ENCODE measurements around the gene MMS22L. TPM values are rescaled to one million over a fixed set of nuclear protein-coding genes. Genes with fewer than 3 reads are reported as not detected.

The MMS22L gene
- total RNA-seq, 1 donor from 2014 or later, result 37.5 TPM

DNA sequence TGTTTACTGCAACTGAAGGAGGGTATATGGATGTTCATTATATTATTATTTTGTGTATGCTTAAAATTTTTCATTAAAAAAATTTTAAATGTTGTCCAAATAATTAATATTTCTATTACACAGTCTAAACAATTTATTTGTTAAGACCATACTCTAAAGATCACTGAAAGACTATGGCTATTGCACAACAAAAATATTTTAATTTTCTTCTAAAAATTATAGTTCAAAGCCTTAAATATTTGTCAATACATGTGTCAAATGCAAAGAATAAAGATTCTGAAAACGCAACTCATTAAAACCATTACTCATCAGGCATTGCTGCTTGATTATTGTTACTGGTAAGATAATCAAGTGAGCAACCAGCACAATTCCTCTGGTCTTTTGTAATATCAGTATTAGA lies 2.2 kb downstream of the MMS22L start:
- TF ChIP-seq, protein P1, sequence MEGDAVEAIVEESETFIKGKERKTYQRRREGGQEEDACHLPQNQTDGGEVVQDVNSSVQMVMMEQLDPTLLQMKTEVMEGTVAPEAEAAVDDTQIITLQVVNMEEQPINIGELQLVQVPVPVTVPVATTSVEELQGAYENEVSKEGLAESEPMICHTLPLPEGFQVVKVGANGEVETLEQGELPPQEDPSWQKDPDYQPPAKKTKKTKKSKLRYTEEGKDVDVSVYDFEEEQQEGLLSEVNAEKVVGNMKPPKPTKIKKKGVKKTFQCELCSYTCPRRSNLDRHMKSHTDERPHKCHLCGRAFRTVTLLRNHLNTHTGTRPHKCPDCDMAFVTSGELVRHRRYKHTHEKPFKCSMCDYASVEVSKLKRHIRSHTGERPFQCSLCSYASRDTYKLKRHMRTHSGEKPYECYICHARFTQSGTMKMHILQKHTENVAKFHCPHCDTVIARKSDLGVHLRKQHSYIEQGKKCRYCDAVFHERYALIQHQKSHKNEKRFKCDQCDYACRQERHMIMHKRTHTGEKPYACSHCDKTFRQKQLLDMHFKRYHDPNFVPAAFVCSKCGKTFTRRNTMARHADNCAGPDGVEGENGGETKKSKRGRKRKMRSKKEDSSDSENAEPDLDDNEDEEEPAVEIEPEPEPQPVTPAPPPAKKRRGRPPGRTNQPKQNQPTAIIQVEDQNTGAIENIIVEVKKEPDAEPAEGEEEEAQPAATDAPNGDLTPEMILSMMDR (conservative IDR thresholded peaks at IDR 0.05), result no peak
- Mint-ChIP-seq H3K4me3 (peak overlapping the region; percentile 97), H3K27me3 (ENCODE audit: low read depth) (no peaks in the 10 kb centered on the region), H3K36me3 (ENCODE audit: low read depth) (peaks cover 14% of the 10 kb centered on the region), H3K27ac (ENCODE audit: unreplicated experiment) (no peak overlapping the region), H3K9me3 (no peaks in the 10 kb centered on the region), H3K4me1 (peaks cover 44% of the 10 kb centered on the region)
- DNase-seq (ENCODE audit: low read depth, low spot score), result no peak

DNA sequence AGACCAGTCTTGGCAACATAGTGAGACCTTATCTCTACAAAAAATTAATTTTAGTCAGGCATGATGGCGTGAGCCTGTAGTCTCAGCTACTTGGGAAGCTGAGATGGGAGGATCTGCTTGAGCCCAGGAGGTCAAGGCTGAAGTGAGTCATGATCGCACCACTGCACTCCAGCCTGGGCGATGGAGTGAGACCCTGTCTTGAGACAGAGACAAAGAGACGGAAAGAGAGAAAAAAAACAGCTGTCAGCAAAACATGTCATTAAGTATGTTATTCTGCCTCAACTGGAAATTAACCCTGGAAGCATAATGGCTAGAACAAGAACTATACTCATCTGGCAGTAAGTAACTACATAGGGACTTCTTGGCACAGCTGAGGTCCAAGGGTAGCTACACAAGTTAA lies 7.2 kb downstream of the MMS22L start:
- no peak for DNase-seq (ENCODE audit: low read depth, low spot score)
- Mint-ChIP-seq H3K4me1 (peaks cover 16% of the 10 kb centered on the region), H3K9me3 (no peaks in the 10 kb centered on the region), H3K27ac (ENCODE audit: unreplicated experiment) (no peak overlapping the region), H3K27me3 (ENCODE audit: low read depth) (no peaks in the 10 kb centered on the region), H3K36me3 (ENCODE audit: low read depth) (peaks cover 27% of the 10 kb centered on the region), H3K4me3 (peak overlapping the region; percentile 55)
- TF ChIP-seq, protein P1 (conservative IDR thresholded peaks at IDR 0.05), result no peak

DNA sequence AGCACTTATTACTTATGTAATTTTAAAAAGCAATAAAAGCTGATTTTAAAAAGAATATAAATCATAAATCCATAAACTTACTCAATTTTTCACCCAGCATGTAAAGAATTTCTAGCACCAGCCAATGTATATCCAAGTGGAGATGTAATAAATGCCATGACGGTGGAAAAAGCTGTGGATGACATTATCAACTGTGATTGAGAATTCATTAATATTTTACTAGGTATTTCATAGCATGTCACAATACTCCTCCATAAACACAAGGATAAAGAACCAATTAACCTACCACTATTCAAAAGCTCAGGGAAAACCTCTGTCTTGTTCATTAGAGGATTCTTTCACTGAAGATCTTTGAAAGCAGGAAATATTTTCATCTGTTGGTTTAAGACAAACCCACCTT lies 13.2 kb downstream of the MMS22L start:
- H3K27ac Mint-ChIP-seq (ENCODE audit: unreplicated experiment), result no peak overlapping the region
- no peak for DNase-seq (ENCODE audit: low read depth, low spot score)
- no peak overlapping the region for H3K4me3 Mint-ChIP-seq
- peaks cover 33% of the 10 kb centered on the region for H3K36me3 Mint-ChIP-seq (ENCODE audit: low read depth)
- TF ChIP-seq, protein P1 (conservative IDR thresholded peaks at IDR 0.05), result no peak
- H3K27me3 Mint-ChIP-seq (ENCODE audit: low read depth), result no peaks in the 10 kb centered on the region
- H3K4me1 Mint-ChIP-seq, result no peaks in the 10 kb centered on the region
- H3K9me3 Mint-ChIP-seq, result peaks cover 13% of the 10 kb centered on the region

DNA sequence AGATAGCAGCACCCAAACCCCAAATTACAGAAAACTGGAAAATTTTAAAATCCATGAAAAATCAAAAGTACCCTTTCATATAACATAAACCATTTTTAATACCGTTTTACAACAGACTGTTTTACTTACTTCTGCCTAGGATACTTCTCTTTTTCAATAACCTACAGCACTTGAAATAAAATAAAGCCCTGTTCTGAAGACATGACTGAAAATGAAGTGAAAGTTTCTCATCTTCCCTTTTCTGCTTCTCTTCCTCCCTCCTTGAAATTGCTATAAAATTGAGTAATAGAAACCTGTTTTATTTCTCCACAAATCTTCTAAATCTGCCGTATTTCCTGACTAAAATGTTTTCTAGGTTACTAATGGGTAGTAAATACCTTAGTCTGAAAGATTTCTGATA lies 20.3 kb downstream of the MMS22L start:
- Mint-ChIP-seq H3K27ac (ENCODE audit: unreplicated experiment) (no peak overlapping the region), H3K36me3 (ENCODE audit: low read depth) (peaks cover 37% of the 10 kb centered on the region), H3K9me3 (peaks cover 13% of the 10 kb centered on the region), H3K27me3 (ENCODE audit: low read depth) (no peaks in the 10 kb centered on the region), H3K4me3 (no peak overlapping the region), H3K4me1 (no peaks in the 10 kb centered on the region)
- TF ChIP-seq, protein P1 (conservative IDR thresholded peaks at IDR 0.05), result no peak
- DNase-seq (ENCODE audit: low read depth, low spot score), result no peak

DNA sequence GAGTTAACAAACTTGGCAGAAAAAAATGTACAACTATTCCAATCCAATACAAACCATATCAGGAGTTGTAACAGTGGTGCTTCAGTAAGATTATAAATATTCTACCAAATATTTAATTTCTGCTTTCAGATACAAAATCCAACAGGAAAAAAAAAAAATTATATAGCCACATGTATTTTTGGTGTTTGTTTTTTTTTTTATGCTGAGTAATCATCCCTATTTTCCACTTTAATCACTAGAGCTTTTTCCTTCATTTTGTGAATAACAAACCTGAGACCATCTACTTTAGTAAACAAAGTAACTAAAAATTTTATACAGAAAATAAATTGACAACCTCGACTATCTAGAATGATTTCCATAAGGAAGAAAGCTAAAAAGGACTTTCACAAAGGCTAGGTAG lies 36.2 kb downstream of the MMS22L start:
- Mint-ChIP-seq H3K4me1 (peaks cover 5% of the 10 kb centered on the region), H3K4me3 (no peak overlapping the region), H3K9me3 (peaks cover 14% of the 10 kb centered on the region), H3K27me3 (ENCODE audit: low read depth) (no peaks in the 10 kb centered on the region), H3K27ac (ENCODE audit: unreplicated experiment) (no peak overlapping the region), H3K36me3 (ENCODE audit: low read depth) (peaks cover 36% of the 10 kb centered on the region)
- TF ChIP-seq, protein P1 (conservative IDR thresholded peaks at IDR 0.05), result no peak
- no peak for DNase-seq (ENCODE audit: low read depth, low spot score)

DNA sequence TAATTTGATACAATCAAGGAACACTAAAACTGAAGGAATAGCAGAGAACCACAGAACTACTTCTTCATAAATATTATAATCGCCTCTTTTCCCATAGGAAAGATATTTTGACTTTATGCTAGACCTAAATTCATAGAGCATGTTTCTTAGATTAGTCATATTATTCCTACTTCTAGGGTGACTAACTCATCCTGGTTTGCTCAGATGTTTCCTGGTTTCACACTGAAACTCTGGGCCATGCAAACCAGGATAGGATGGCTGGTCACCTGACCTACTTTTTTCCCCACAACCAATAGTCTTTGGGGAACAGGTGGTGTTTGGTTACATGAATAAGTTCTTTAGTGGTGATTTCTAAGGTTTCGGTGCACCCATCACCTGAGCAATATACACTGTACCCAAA lies 42.8 kb downstream of the MMS22L start:
- no peak overlapping the region for H3K27ac Mint-ChIP-seq (ENCODE audit: unreplicated experiment)
- DNase-seq (ENCODE audit: low read depth, low spot score), result no peak
- TF ChIP-seq, protein P1 (conservative IDR thresholded peaks at IDR 0.05), result no peak
- H3K36me3 Mint-ChIP-seq (ENCODE audit: low read depth), result peaks cover 67% of the 10 kb centered on the region
- H3K9me3 Mint-ChIP-seq, result peaks cover 26% of the 10 kb centered on the region
- no peaks in the 10 kb centered on the region for H3K27me3 Mint-ChIP-seq (ENCODE audit: low read depth)
- H3K4me1 Mint-ChIP-seq, result no peaks in the 10 kb centered on the region
- H3K4me3 Mint-ChIP-seq, result no peak overlapping the region

Data from neural crest cell (in vitro differentiated cells).